ENCODE data around the gene CXCL8. TPM values are rescaled to one million over a fixed set of nuclear protein-coding genes. Genes with fewer than 3 reads are reported as not detected.

CXCL8 gene
- total and polyA plus RNA-seq, 11 donors = 0.15 to 7.5 (median 0.56) TPM; not detected in 3

GRCh38 chr4:73761856-73762255 lies 21.5 kb downstream of the CXCL8 start:
- Histone ChIP-seq H3K4me1 (peaks cover 0 to 8% (median 0%) of the 10 kb centered on the region in 12 donors), H3K4me3 (no peak overlapping the region), H3K36me3 (no peaks in the 10 kb centered on the region), H3K9me3 (no peaks in the 10 kb centered on the region), H3K27me3 (no peaks in the 10 kb centered on the region), H3K27ac (no peak overlapping the region)
- intact Hi-C loops (cut with DNase I) = no loop called here
- ATAC-seq (no peak), DNase-seq (no peak)
- no peak for TF ChIP-seq CTCF (IDR thresholded peaks at IDR 0.05)
- no peak for TF ChIP-seq POLR2A (IDR thresholded peaks at IDR 0.05)
- 80 to 93% (median 87%) methylated on average over 1 of the region's 1 CpG for WGBS, 4 donors

DNA sequence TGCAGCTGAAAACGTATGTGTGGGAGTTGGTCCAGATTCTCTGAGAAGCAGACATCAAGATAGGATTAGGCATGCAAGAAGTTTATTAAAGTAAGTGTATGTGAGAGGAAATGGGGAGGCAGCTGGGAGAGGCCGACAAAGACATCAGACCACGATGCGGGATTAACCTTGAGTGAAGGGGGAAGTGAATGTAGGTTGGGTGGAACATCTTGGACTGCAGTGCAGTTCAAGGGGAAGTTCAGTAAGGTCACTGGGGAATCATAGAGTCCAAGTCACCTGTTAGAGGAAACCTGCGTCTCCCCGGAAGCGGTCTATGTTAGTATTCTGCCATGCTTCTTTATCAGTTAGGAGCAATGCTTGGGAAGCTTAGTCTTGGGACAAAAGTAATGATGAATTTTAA lies 22.0 kb downstream of the CXCL8 start:
- Histone ChIP-seq H3K27ac (no peak overlapping the region), H3K36me3 (no peaks in the 10 kb centered on the region), H3K27me3 (no peaks in the 10 kb centered on the region), H3K9me3 (no peaks in the 10 kb centered on the region), H3K4me1 (peaks cover 0 to 8% (median 0%) of the 10 kb centered on the region in 12 donors), H3K4me3 (no peak overlapping the region)
- 55 to 70% (median 59%) methylated on average over 7 of the region's 7 CpGs for WGBS, 4 donors
- no peak for ATAC-seq
- no peak for DNase-seq
- TF ChIP-seq CTCF (IDR thresholded peaks at IDR 0.05) (no peak), POLR2A (IDR thresholded peaks at IDR 0.05) (no peak)
- intact Hi-C loops (cut with DNase I) = no loop called here

GRCh38 chr4:73763877-73764276 lies 23.5 kb downstream of the CXCL8 start:
- H3K4me1 ChIP-seq = peaks cover 0 to 8% (median 0%) of the 10 kb centered on the region in 12 donors
- no peaks in the 10 kb centered on the region for H3K27me3 ChIP-seq
- 81 to 90% (median 87%) methylated on average over 6 of the region's 6 CpGs for WGBS, 4 donors
- no peak overlapping the region for H3K4me3 ChIP-seq
- no peaks in the 10 kb centered on the region for H3K36me3 ChIP-seq
- ATAC-seq (no peak), DNase-seq (no peak)
- H3K9me3 ChIP-seq = no peaks in the 10 kb centered on the region
- H3K27ac ChIP-seq = no peak overlapping the region
- TF ChIP-seq CTCF (IDR thresholded peaks at IDR 0.05) = no peak
- no peak for TF ChIP-seq POLR2A (IDR thresholded peaks at IDR 0.05)
- intact Hi-C loops (cut with DNase I) = no loop called here

GRCh38 chr4:73764513-73764912 lies 24.1 kb downstream of the CXCL8 start:
- DNase-seq (no peak), ATAC-seq (no peak)
- Histone ChIP-seq H3K27me3 (no peaks in the 10 kb centered on the region), H3K4me3 (no peak overlapping the region), H3K27ac (no peak overlapping the region), H3K4me1 (peaks cover 0 to 8% (median 0%) of the 10 kb centered on the region in 12 donors), H3K9me3 (no peaks in the 10 kb centered on the region), H3K36me3 (no peaks in the 10 kb centered on the region)
- TF ChIP-seq POLR2A (IDR thresholded peaks at IDR 0.05) = no peak
- TF ChIP-seq CTCF (IDR thresholded peaks at IDR 0.05) = no peak
- WGBS, 4 donors = 85 to 93% (median 89%) methylated on average over 4 of the region's 4 CpGs
- intact Hi-C loops (cut with DNase I) = no loop called here
